Right lobe of liver (tissue), 4 donors: ENCODE measurements around the gene KPTN.

ENCODE experiments used
- CTCF ChIP-seq, 4 donors: fragments of 200-600 bp in 3 of 4; fragments of 450-650 bp in 1 of 4; IDR thresholded peaks; one replicate each; pipeline versions ENCODE4 v1.5.1 to v1.8.0; 2016 to 2022; ENCODE audit warnings: antibody characterized with exemption in 4 of 4, mild to moderate bottlenecking in 2 of 4
- POLR2A ChIP-seq: fragments of 450-650 bp; IDR thresholded peaks from one replicate; pipeline ENCODE4 v1.6.1; 2017; ENCODE audit warnings: antibody characterized with exemption, mild to moderate bottlenecking
- donor health status: DM: no; HTN: no; CAD: no.
- donor health status: DM: no; HTN: no; CAD: no.
- donor health status: DM: no; HTN: yes; CAD: no.

- TF ChIP-seq CTCF (IDR thresholded peaks at IDR 0.05) (no peak), POLR2A (no peak)
These were observed 3.4 kb downstream of the KPTN start for GRCh38 chr19:47480658-47481057.
